Nephron progenitor cell (in vitro differentiated cells): Measurements from ENCODE around the gene CAMKMT.

Experiments used
- DNase-seq: peaks from one replicate; pipeline ENCODE4 v3.0.0; 2021
- H3K27ac Mint-ChIP-seq: 2 replicates; pipeline ENCODE4 v1.8.0; 2021; ENCODE audit warnings: mild to moderate bottlenecking, moderate library complexity, mixed read lengths
- H3K27me3 Mint-ChIP-seq: 2 replicates; pipeline ENCODE4 v1.8.0; 2021; ENCODE audit warnings: mild to moderate bottlenecking, low read depth, mixed read lengths; ENCODE audit not compliant: poor library complexity
- H3K36me3 Mint-ChIP-seq: 2 replicates; pipeline ENCODE4 v1.8.0; 2021; ENCODE audit warnings: low read depth, mixed read lengths
- H3K4me1 Mint-ChIP-seq: 2 replicates; pipeline ENCODE4 v1.8.0; 2021; ENCODE audit warnings: mixed read lengths
- H3K4me3 Mint-ChIP-seq: 2 replicates; pipeline ENCODE4 v1.8.0; 2021; ENCODE audit warnings: mild to moderate bottlenecking, moderate library complexity, mixed read lengths
- H3K9me3 Mint-ChIP-seq: 2 replicates; pipeline ENCODE4 v1.8.0; 2021; ENCODE audit warnings: mild to moderate bottlenecking, moderate library complexity, mixed read lengths
- CTCF ChIP-seq: fragments of 200-600 bp; sonication (generic); IDR thresholded peaks from 2 replicates; pipeline ENCODE4 v1.5.0; 2021; ENCODE audit warnings: antibody characterized with exemption

CAMKMT gene

GRCh38 chr2:44779793-44780192 is 418.0 kb downstream of the CAMKMT start:
- no peak overlapping the region for H3K4me3 Mint-ChIP-seq
- peaks cover 100% of the 10 kb centered on the region for H3K27me3 Mint-ChIP-seq
- no peak for DNase-seq
- H3K36me3 Mint-ChIP-seq = no peaks in the 10 kb centered on the region
- H3K4me1 Mint-ChIP-seq = peaks cover 24% of the 10 kb centered on the region
- H3K27ac Mint-ChIP-seq = no peak overlapping the region
- peaks cover 23% of the 10 kb centered on the region for H3K9me3 Mint-ChIP-seq
- no peak for TF ChIP-seq CTCF

- H3K4me1 Mint-ChIP-seq = peaks cover 24% of the 10 kb centered on the region
- no peak for TF ChIP-seq CTCF
- DNase-seq = no peak
- H3K27me3 Mint-ChIP-seq = peaks cover 100% of the 10 kb centered on the region
- no peak overlapping the region for H3K27ac Mint-ChIP-seq
- H3K4me3 Mint-ChIP-seq = no peak overlapping the region
- no peaks in the 10 kb centered on the region for H3K36me3 Mint-ChIP-seq
- peaks cover 23% of the 10 kb centered on the region for H3K9me3 Mint-ChIP-seq
Observed at GRCh38 chr2:44780406-44780805, 418.7 kb downstream of the CAMKMT start.

GRCh38 chr2:44785433-44785832 is 423.7 kb downstream of the CAMKMT start:
- TF ChIP-seq CTCF = no peak
- H3K27me3 Mint-ChIP-seq = peaks cover 96% of the 10 kb centered on the region
- H3K4me3 Mint-ChIP-seq = no peak overlapping the region
- H3K36me3 Mint-ChIP-seq = no peaks in the 10 kb centered on the region
- DNase-seq = no peak
- peaks cover 23% of the 10 kb centered on the region for H3K9me3 Mint-ChIP-seq
- no peak overlapping the region for H3K27ac Mint-ChIP-seq
- H3K4me1 Mint-ChIP-seq = no peaks in the 10 kb centered on the region

GRCh38 chr2:44786045-44786816 is 424.5 kb downstream of the CAMKMT start:
- H3K27ac Mint-ChIP-seq = no peak overlapping the region
- peaks cover 96% of the 10 kb centered on the region for H3K27me3 Mint-ChIP-seq
- DNase-seq = no peak
- no peak overlapping the region for H3K4me3 Mint-ChIP-seq
- TF ChIP-seq CTCF = no peak
- H3K4me1 Mint-ChIP-seq = no peaks in the 10 kb centered on the region
- H3K9me3 Mint-ChIP-seq = peaks cover 20% of the 10 kb centered on the region
- H3K36me3 Mint-ChIP-seq = no peaks in the 10 kb centered on the region

- H3K27me3 Mint-ChIP-seq = peaks cover 93% of the 10 kb centered on the region
- H3K27ac Mint-ChIP-seq = no peak overlapping the region
Observed at GRCh38 chr2:44786817-44787214, 425.1 kb downstream of the CAMKMT start.

More at GRCh38 chr2:44786817-44787214, 425.1 kb downstream of the CAMKMT start:
- H3K4me1 Mint-ChIP-seq = no peaks in the 10 kb centered on the region
- H3K9me3 Mint-ChIP-seq = peaks cover 14% of the 10 kb centered on the region
- no peak for DNase-seq
- TF ChIP-seq CTCF = no peak
- H3K4me3 Mint-ChIP-seq = no peak overlapping the region
- H3K36me3 Mint-ChIP-seq = no peaks in the 10 kb centered on the region
